Small intestine (tissue), 7 donors: ENCODE results near the gene SF3B2. TPM values are rescaled to one million over a fixed set of nuclear protein-coding genes. Genes with fewer than 3 reads are reported as not detected.

Experiments
- DNase-seq, 2 donors: peaks; one replicate each; pipeline versions ENCODE4 v3.0.0 to v3.0.0-alpha.2; 2013
- FAIRE-seq: peaks from 2 replicates; lab custom pipeline; 2012; peaks lifted over from hg19 to GRCh38; lab: Jason Lieb, UNC
- H3K27ac ChIP-seq, 3 donors: one replicate each; pipeline ENCODE4 v1.5.1; 2013; ENCODE audit warnings: low read length in 2 of 3, mild to moderate bottlenecking in 2 of 3, control low read depth in 1 of 3, inconsistent platforms in 1 of 3, low read depth in 1 of 3, moderate library complexity in 1 of 3
- H3K27me3 ChIP-seq, 3 donors: one replicate each; pipeline ENCODE4 v1.6.1; 2013; ENCODE audit warnings: low read length in 3 of 3, inconsistent platforms in 1 of 3; ENCODE audit not compliant: control insufficient read depth in 3 of 3, insufficient read depth in 3 of 3
- H3K36me3 ChIP-seq, 3 donors: one replicate each; pipeline ENCODE4 v1.6.1; 2013; ENCODE audit warnings: low read length in 3 of 3, inconsistent platforms in 1 of 3, low read depth in 1 of 3, mild to moderate bottlenecking in 1 of 3, moderate library complexity in 1 of 3; ENCODE audit not compliant: control insufficient read depth in 3 of 3, insufficient read depth in 2 of 3
- H3K4me1 ChIP-seq, 3 donors: one replicate each; pipeline ENCODE4 v1.6.1; 2013; ENCODE audit warnings: low read length in 2 of 3, inconsistent platforms in 1 of 3, low read depth in 1 of 3, mild to moderate bottlenecking in 1 of 3, moderate library complexity in 1 of 3; ENCODE audit not compliant: control insufficient read depth in 3 of 3, insufficient read depth in 2 of 3
- H3K4me3 ChIP-seq, 3 donors: one replicate each; pipeline ENCODE4 v1.5.1; 2013; ENCODE audit warnings: low read length in 3 of 3, control low read depth in 1 of 3, inconsistent platforms in 1 of 3, low read depth in 1 of 3, mild to moderate bottlenecking in 1 of 3, moderate library complexity in 1 of 3
- H3K9me3 ChIP-seq, 2 donors: one replicate each; pipeline ENCODE4 v1.6.1; 2013; ENCODE audit warnings: low read depth in 1 of 2, low read length in 1 of 2; ENCODE audit not compliant: control insufficient read depth in 2 of 2, insufficient read depth in 1 of 2
- WGBS, 3 donors: extraction: QIAGEN DNeasy Blood & Tissue Kit; methylation state at CpG; one replicate each; pipeline ENCODE4 v1.1.7; 2013; 5-methylcytosine and 5-hydroxymethylcytosine counted together
- polyA plus RNA-seq, 4 donors: library from polyadenylated mRNA; stranded (reverse) in 3 of 4; unstranded in 1 of 4; fragments of 200-250 nt in 3 of 4; fragments of 120-200 nt in 1 of 4; gene quantifications; one replicate each; pipeline versions ENCODE4 v1.2.1 to v1.2.3, GENCODE V29; 2013
- donor health status: healthy with polysubstance abuse.
- donor health status: control.
- donor health status: control.
- donor health status: Bipolar disorder and iron deficiency.
- donor health status: healthy.

Gene SF3B2
- polyA plus RNA-seq, 4 donors = 106 to 141 (median 122) TPM

DNA sequence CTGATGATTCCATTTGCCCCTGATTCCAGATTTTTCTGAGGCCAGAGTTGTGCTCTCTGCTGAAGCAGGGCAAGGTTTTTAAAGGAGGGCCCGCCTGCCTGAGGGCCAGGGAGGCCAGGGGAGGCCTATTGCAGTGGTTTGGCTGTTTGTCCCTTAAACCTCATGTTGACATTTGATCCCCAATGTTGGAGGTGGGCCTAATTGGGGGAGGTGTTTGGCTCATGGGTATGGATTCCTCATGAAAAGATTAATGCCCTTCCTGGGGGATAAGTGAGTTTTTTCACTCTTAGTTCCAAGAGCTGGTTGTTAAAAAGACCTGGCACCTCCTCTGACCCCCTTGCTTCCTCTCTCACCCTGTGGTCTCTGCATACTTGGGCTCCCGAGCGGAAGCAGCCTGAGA lies 12.4 kb upstream of the SF3B2 start:
- Histone ChIP-seq H3K27ac (no peak overlapping the region), H3K4me3 (no peak overlapping the region), H3K4me1 (no peaks in the 10 kb centered on the region), H3K9me3 (peaks cover 0 to 11% of the 10 kb centered on the region in 2 donors), H3K27me3 (peaks cover 0 to 4% (median 0%) of the 10 kb centered on the region in 3 donors), H3K36me3 (no peaks in the 10 kb centered on the region)
- 83 to 91% (median 85%) methylated on average over 3 of the region's 3 CpGs for WGBS, 3 donors
- DNase-seq (no peak), FAIRE-seq (no peak)

DNA sequence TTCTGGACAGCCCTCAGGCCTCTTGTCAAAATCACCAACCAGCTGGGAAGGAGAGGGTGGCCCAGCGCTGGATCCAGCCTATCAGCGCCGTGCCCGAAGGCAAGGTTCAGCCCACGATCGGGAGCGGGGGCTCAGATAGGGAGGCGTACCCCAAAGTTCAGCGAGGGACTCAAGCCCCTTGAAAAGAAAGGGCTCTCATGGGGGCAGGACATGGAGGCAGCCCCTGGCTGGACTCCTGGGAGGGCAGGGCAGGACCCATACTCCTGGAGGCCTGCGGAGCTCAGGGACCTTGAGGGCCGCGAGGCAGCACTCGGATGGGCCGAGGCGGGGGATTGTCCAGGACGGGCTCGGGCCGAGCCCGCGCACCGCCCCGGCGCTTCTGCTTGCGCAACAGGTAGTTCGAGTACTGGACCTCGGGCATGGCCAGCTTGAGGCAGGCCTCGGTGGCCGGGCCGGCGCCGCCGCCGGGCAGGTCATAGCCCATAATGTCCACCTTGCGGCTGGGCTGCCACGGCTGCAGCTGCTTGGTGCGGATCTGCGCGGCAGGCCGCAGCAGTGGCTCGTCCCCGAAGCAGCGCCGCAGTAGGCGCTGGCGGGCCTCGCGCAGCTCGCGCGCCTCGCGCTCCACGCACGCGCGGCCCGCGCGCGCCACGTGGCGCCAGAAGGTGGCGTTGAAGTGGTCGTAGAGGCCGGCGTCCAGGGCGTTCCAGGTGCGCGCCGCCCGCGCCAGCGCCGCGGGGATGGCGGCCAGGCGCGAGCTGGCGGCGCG lies 9.8 kb upstream of the SF3B2 start:
- Histone ChIP-seq H3K27me3 (peaks cover 0 to 6% (median 0%) of the 10 kb centered on the region in 3 donors), H3K27ac (no peak overlapping the region), H3K4me1 (peaks cover 0 to 6% (median 0%) of the 10 kb centered on the region in 3 donors), H3K4me3 (no peak overlapping the region), H3K9me3 (peaks cover 0 to under 1% of the 10 kb centered on the region in 2 donors), H3K36me3 (no peaks in the 10 kb centered on the region)
- FAIRE-seq = no peak
- 96% methylated on average over 70 to 81 of the region's 81 CpGs for WGBS, 3 donors
- DNase-seq = no peak

DNA sequence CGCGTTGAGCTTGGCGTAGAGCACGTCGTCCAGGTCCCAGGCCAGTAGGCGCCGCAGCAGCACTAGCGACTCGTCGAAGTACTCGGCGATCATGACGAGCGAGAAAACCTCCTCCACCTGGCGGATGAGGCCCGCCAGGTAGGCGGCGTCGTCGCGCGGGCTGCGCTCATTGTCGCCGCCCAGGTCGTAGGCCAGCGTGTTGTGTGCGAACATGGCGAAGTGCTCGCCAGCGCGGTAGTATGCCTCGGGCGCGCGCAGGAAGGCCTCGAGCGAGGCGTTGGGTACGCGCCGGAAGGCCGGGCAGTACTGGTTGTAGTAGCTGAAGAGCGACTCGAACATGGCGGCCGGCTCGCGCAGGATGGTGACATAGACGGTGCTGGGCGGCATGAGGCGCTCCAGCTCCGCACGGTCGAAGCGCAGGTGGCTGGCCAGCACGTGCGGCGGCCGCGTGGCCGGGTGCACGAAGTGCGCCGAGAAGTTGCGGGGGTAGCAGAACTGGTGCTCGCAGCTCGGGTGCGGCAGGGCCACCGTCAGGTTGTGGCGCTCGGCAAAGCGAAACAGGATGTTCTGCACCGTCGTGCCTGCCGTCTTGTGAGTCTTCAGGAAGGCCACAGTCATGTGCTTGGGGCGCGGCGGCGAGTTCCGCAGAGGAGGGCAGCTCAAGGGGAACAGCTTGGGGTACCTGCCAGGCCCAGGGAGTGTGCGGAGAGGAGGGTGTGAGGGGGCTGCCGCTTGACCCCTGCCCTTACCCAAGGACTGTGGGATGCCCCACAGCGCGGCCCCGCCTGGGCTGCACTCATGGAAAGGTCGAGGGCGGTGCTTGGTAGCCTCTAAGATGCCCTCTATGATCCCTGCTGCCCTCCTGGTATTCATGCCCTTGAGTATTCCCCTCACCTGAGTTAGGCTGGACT lies 8.9 kb upstream of the SF3B2 start:
- peaks cover 0 to 15% (median 0%) of the 10 kb centered on the region in 3 donors for H3K27me3 ChIP-seq
- H3K4me3 ChIP-seq = no peak overlapping the region
- no peak for DNase-seq
- FAIRE-seq = no peak
- H3K9me3 ChIP-seq = no peaks in the 10 kb centered on the region
- H3K4me1 ChIP-seq = peaks cover 0 to 6% (median 0%) of the 10 kb centered on the region in 3 donors
- 97 to 98% (median 97%) methylated on average over 87 to 88 of the region's 88 CpGs for WGBS, 3 donors
- no peak overlapping the region for H3K27ac ChIP-seq
- no peaks in the 10 kb centered on the region for H3K36me3 ChIP-seq

DNA sequence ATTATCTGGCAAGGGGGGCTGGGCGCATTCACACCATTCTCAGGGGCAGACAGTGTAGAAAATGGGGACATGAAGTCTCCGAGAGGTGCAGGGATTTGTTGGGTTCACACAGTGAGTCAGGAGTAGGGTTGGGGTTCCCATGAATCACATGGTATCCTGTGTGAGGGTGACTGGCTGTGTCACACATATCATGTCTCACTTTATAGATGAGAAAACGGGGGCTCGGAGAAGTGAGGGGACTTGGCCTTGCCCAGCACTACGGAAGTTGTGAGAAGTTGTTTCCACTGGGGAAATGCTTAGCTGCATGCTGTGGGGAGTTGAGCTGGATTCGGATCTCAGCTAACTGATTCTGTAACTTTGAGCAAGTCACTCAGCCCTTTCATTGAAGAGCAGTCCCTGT lies 7.4 kb upstream of the SF3B2 start:
- Histone ChIP-seq H3K9me3 (no peaks in the 10 kb centered on the region), H3K4me1 (peaks cover 0 to 6% (median 0%) of the 10 kb centered on the region in 3 donors), H3K27me3 (peaks cover 0 to 28% (median 2%) of the 10 kb centered on the region in 3 donors), H3K36me3 (no peaks in the 10 kb centered on the region), H3K27ac (no peak overlapping the region), H3K4me3 (no peak overlapping the region)
- WGBS, 3 donors = 51 to 63% (median 53%) methylated on average over 6 of the region's 6 CpGs
- DNase-seq (no peak), FAIRE-seq (no peak)

DNA sequence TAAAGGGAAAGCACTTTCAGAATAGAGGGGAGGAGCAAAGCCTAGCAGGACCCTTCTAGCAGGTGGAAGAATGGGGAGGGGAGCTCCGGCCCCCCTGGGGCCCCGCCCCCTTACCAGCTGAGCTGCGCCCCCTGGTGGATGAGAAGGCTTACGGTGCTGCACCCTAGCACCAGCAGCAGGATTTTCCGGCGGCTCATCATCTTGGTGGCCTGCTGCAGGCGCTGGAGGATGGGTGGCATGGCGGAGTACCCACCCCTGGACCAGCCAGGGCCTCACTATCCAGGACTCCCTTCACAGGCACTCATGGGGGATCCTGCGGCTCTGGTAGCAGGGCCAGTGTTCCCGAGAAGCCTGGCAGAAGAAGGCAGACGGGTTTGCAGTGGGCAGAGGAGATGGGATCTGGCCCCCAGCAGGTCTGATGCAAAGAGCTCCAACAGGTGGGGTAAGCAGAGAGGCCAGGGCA lies 7.0 kb upstream of the SF3B2 start:
- peaks cover 0 to 6% (median 0%) of the 10 kb centered on the region in 3 donors for H3K4me1 ChIP-seq
- no peak for FAIRE-seq
- no peaks in the 10 kb centered on the region for H3K9me3 ChIP-seq
- DNase-seq = peak; percentile 65 to 81
- H3K27ac ChIP-seq = no peak overlapping the region
- no peaks in the 10 kb centered on the region for H3K36me3 ChIP-seq
- no peak overlapping the region for H3K4me3 ChIP-seq
- 10 to 14% (median 11%) methylated on average over 11 of the region's 11 CpGs for WGBS, 3 donors
- peaks cover 0 to 28% (median 2%) of the 10 kb centered on the region in 3 donors for H3K27me3 ChIP-seq

DNA sequence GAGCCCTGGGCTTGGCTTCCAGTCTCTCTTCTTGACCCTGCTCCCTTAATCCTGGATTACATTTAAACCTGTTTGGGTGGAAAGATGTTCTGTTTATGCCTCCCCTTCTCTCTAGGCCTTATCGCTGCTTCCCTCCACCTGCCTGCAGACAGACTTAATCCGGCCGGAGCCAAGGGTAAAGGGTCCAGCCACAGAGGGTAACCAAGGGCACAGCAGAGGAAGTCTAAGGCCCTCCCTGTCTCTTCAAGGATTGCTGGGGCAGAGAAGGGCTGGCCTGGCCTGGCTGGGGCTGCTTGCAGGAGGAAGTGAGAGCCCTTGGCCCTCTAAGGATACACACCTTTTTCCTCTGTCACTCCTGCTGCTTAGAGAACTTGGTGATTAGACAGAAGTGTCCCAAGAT lies 5.3 kb upstream of the SF3B2 start:
- DNase-seq (no peak), FAIRE-seq (no peak)
- 94 to 98% (median 96%) methylated on average over 3 of the region's 3 CpGs for WGBS, 3 donors
- Histone ChIP-seq H3K4me3 (no peak overlapping the region), H3K27me3 (peaks cover 0 to 28% (median 2%) of the 10 kb centered on the region in 3 donors), H3K36me3 (no peaks in the 10 kb centered on the region), H3K27ac (no peak overlapping the region), H3K4me1 (peaks cover 0 to 18% (median 2%) of the 10 kb centered on the region in 3 donors), H3K9me3 (no peaks in the 10 kb centered on the region)

DNA sequence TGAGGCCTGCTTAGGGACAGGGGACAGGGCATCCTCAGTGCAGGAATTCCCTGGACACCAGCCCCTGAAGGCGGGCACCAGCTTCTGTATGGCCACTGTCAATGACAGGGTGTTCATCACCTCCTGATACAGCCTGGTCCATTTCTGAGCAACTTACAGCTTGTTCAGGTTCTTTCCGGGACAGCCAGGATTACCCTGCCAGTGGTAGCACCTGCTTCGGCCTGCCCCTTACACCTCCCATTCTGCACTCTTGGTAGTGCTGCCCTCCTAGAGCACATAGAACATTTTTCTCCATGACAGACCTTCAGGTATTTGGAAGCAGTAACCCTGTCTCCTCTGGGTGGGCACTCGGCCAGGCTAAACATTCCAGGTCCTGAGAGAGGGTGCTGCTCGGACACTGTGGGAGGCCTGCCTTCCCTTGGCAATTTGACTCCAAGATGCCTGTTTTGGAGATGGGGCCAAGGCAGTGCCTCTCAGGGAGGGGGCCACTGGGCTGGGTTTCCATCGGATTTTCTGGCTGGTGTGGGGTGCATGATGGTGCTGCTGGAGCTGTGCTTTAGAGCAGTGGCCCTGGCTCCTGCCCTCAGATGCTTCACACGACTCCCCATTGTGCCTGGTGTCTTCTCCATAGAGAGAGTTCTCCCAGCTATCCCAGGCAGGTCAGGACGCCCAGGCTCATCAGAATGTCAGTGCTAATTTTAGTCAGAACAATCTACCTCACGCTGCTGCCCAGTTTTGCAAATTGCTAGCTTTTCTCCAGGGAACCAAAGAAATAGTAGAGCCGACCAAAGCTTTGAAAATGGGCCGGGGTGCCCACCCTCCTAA lies 4.4 kb upstream of the SF3B2 start:
- no peak overlapping the region for H3K4me3 ChIP-seq
- H3K4me1 ChIP-seq = peaks cover 0 to 18% (median 2%) of the 10 kb centered on the region in 3 donors
- no peak overlapping the region for H3K27ac ChIP-seq
- H3K36me3 ChIP-seq = no peaks in the 10 kb centered on the region
- H3K9me3 ChIP-seq = no peaks in the 10 kb centered on the region
- no peak for FAIRE-seq
- peaks cover 0 to 28% (median 2%) of the 10 kb centered on the region in 3 donors for H3K27me3 ChIP-seq
- 83 to 88% (median 85%) methylated on average over 11 of the region's 11 CpGs for WGBS, 3 donors
- no peak for DNase-seq
